Epidermal melanocyte (primary cell): ENCODE results near the gene HDHD5.

Source experiments
- DNase-seq: peaks from one replicate; pipeline ENCODE4 v3.0.0; 2011; ENCODE audit warnings: low spot score; ENCODE audit not compliant: insufficient read length

Gene HDHD5

DNA sequence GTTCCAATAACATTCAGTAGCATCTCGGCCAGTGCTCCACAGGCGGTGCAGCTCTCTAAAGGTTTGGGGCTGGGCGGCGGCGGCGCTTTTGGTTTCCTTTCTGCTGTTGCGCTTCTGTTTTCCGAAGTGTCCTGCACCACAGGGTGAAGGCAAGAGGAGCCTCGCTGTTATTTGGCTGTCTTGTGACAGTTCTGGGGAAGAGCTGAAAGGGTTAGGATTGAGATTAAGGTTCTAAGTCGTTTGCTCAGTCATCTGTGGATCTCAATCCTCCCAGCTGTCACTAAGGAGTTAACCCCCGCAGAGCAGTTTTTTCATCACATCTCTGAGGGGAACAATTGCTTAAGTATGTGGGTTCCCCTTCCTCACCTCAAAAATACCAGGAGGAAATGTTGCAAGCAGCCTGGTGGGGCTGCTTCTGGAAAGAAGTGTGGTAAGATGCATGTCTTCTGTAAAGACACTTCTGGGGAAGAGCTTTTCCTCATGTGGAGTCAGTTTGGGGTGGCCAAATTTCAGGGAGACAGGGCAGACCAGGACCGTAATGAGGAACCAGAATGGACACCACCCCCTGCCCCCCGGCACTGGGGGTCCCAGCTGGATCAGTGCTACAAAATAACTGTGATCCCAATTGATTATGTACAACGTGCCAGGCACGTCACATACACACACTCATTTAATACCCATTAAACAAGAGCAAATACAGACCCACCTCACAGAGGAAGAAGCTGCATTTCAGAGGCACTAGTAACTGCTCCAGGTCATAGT lies 52.1 kb downstream of the HDHD5 start:
- DNase-seq, result peak; percentile 9

DNA sequence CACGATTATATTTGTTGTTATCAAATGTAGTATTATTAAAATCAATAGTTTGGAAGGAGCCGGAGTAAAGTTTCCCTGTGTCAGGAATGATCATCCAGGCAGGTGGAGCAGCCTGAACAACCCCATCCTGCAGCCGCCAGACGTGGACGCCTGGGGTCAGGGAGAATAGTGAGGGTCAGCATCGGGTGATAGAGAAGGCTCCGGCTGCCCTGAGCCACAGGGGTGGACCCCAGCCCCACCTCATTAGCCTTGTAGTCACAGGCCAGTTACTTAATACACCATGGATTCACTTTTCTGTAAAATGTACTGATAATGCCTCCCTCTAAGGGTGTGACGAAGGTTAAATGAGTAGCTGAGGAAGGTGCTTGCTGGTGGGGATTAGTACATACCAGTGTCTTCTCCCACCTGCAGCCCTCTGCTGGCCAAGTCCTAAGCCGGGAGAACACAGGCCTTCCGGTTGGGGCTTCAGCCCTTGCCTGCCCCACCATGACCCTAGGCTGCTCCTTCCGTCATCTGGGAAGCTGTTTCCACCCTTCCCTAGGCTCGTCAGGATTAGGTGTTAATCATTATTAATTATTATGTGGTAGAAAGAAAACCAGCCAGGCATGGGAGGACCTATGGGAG lies 52.8 kb downstream of the HDHD5 start:
- peak; percentile 7 for DNase-seq

DNA sequence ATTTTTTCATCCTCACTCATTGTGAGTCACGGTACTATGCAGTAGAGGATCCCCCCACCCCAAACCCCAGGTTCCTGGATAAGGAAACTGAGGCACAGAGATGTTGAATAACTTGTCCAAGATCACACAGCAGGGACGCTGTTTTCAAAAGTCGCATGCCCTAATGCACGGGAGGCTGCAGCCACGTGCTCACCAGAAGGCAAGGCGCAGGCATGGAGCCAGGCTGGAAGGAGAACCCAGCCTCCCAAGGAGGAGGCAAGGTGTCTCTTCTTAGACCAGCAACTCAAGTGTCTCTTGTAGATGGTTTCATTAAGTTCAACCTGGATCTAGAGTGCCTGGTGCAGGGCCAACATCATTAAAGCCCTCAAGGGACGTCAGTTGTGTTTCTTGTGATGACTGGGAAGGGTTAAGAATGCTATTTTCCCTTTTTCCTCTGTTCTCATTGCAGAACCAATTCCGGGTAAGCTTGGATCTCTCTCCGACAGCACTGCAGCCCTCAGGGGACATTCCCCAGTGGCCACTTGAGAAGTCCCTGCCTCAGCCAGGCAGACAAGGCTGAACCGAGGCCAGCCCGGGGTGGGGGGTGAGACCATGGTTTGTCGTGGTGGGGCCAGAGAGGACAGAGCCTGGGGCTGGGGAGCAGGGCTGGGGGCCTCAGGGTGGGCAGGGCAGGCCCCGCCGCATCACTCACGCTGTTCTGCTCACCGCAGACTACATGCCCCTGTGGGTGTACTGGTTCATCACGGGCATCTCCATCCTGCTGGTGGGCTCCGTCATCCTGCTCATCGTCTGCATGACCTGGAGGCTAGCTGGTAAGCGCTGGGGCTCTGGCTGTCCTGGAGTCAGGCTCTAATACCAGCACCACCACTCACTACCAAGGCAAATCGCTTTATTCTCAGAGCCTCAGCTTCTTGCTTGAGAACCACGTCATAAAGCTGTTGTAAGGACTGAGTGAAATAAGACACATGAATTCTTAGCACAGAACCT lies 53.6 kb downstream of the HDHD5 start:
- peak; percentile 7 for DNase-seq

DNA sequence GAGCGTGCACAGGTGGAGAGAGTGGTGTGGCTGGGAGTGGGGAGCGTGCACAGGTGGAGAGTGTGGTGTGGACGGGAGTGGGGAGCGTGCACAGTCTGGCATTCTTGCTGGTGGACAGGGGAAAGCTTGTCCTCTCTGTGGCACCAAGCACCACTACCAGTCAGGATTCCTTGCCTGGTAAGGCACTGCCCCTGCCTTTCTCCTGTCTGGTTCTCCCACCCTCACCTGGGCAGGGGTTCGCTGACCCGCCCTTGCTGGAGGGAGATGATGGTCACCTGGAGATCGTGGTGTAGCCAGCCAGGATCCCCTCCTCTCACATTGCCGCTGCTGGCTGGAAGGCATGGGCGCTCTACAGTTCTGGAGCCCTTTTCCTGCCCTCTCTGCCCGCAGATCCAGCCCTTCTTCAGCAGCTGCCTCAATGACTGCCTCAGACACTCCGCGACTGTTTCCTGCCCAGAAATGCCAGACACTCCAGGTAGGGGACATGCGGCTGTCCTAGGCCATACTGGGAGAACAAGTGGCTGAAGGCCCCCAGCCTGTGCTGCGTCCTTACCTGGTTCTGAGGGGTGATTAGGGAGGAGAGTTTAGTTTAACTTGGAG lies 54.6 kb downstream of the HDHD5 start:
- peak; percentile 8 for DNase-seq

DNA sequence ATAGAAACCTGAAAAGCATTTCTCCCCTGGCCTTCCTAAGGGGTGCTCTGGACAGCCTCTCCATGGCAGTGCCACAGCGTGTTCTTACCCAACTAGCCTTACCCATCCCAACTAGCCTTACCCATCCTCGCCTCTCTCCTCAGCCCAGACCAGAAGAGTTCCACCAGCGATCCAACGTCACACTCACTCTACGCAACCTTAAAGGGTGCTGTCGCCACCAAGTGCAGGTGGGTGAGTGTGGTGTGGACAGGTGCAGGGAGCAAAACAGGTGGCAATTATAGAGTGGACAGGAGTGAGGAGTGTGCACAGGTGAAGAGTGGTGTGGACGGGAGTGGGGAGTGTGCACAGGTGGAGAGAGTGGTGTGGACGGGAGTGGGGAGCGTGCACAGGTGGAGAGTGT lies 55.7 kb downstream of the HDHD5 start:
- peak; percentile 10 for DNase-seq

DNA sequence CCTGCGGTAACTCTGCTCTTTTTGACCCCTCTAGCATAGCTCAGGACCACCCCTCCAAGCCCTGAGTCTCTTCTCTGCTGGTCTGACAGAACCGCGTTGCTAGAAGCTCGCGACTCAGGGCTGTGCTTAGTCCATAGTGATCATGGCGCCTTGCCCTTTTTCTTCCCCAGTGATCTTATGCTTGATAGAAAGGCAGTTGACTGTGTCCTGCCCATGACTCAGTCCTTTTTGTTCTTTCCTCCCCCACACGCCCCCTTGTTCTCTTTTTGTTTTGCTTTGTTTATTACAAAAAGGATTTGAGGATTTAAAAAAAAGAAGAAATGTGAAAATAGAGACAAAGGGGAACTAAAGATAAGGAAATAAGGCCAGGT lies 56.8 kb downstream of the HDHD5 start:
- DNase-seq, result peak; percentile 5

DNA sequence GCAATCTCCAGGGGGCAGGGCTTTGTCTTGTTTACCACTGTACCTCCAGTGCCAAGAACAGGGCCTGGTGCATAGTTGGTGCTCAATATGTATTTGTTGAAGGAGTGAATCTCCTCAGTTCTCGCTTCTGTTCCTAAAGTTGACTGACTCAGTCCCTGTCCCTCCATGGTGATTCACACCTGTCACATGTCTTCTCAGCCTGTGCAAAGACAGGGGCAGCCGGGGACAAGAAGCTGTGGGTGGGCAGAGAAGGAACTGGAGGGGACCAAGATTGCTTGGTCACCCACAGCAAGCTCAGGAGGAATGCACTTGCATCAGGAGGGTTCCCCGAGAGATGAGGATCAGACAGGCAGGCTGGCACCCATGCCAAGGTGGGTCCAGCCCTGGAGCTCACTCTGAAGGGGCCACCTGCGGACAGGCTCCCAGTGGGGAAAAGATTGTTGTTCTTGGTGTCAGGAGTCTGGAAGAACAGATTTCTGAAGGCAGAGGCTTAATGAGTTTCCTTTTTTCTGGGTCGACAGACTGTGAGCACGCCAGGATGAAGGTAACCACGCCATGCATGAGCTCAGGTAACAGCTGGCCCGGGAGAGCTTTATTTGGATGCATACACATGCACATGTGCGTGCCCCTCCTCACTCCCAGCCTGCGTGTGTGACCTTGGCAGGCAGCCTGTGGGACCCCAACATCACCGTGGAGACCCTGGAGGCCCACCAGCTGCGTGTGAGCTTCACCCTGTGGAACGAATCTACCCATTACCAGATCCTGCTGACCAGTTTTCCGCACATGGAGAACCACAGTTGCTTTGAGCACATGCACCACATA lies 57.4 kb downstream of the HDHD5 start:
- DNase-seq, result peak; percentile 5

DNA sequence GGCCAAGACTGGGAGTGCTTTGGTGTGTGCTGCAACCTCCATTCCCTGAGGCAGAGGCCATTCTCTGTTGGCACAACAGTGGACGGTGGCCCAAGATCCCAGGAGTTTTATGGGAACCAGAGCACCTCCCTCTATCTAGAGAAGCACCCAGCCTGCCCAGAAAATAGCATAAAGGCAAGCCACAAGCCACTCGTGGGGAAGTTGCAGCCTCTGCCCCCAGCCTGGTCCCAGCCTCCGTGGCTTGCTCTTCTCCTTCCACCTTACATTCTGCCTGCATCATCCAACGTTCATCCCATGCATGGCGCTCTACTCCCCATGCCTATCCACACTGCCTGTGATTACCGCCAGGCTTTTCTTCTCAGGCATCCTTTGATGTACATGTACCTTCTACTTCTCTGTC lies 58.5 kb downstream of the HDHD5 start:
- DNase-seq, result no peak

DNA sequence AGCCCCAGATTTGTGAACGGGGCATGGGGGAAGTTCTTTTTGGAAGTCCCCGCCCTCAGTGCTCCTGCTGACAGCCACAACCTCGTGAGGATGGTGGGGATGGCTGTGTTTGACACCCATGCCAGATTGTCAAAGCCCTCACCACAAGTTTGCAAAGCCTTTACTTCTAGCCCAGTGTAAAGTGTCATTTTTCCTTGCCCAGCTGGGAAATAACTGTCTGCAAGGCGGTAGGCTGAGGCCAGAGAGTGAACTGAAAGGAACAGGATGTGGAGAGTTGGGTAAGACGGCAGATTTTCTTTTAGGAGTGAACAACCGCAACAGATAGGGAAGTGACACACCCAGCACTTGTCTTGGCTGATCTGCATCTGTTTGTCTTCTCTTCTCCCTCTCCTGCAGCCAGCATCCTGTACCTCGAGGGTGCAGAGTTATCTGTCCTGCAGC lies 60.7 kb downstream of the HDHD5 start:
- DNase-seq, result no peak

DNA sequence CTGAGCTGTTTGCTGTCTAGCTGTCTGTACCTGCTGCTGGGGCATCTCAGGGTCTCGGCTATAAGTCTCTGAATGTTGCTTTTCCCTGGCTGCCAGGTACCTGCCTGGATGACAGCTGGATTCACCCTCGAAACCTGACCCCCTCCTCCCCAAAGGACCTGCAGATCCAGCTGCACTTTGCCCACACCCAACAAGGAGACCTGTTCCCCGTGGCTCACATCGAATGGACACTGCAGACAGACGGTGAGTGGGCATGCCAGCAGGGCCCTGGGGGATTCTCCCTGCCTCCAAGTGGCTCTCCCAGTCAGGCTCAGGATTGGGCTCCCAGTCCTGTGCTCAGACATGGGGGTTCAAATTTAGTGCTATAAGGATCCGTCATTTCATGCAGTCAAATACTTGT lies 61.4 kb downstream of the HDHD5 start:
- peak; percentile 15 for DNase-seq

DNA sequence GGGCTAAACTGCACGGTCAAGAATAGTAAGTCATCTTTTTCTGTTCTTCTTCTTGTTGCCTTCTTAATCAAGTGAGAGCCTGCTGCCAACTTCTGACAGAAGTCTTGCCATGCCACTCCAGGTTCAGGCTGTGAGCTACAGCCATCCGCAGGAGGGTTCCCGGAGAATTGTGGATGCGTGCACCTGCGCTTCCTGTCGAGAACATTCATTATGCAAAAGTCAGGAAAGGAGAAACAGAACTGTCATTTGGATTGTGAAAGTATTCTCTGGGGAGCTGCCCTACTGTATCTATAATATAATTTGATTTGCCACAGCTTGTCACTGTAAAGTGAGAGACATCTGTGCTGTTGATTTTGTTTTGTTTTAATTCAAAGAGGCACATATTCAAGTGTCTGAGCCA lies 62.0 kb downstream of the HDHD5 start:
- DNase-seq, result no peak

DNA sequence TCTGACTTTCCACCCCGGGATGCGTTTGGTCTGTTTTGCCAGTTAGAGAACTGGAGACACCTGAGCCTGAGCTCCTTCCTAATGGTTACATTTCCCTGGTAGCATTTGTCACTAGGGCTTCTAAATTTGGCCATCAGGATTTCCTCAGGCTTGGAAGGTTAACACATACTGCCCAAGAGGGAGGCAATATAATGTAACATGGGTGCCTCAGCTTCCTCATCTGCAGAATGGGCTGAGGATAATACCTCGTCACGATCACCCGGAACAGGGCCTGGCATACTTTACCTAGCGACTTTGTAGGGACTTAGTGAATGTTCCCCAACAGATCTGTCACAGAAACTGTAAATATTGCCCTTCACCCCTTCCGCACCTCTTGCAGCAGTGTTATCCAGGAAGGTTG lies 63.0 kb downstream of the HDHD5 start:
- DNase-seq, result no peak

DNA sequence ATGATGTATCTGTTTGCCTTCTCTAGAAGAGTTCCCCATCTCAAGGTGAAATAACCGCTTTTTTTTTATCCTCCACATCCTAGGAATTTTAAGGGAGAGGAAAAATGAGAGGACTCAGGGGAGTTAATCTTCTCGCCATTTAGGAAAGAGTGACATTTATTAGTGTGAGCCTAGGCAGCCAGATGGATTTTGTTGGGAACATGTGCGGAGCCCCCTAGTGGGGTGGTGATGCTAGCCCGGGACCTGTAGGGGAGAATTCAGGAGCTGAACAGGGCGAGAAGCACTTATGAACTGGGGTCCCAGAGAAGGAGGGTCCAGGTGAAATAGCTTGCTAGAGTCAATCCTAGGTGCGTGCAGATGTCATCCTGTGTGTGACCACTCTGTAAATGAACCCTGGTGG lies 63.5 kb downstream of the HDHD5 start:
- DNase-seq, result peak; percentile 13

DNA sequence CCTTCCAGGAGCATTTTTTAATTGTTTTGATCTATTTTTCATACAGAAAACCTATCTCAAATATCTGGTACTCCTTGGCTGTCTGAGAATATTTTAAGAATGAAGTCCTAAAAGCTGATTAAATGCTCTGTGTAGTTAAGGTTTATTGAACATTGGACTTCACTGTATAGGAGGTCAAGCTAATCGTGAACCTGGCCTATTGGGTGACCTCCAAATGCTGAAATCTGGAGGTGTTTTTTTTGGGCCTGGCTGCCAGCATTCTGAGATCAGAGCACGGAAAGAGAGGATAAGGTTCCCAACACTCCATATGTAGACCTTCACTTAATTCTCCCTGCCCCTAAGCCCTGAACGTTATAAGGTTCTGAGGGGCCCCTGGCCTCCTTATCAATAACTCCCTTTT lies 66.0 kb downstream of the HDHD5 start:
- no peak for DNase-seq

DNA sequence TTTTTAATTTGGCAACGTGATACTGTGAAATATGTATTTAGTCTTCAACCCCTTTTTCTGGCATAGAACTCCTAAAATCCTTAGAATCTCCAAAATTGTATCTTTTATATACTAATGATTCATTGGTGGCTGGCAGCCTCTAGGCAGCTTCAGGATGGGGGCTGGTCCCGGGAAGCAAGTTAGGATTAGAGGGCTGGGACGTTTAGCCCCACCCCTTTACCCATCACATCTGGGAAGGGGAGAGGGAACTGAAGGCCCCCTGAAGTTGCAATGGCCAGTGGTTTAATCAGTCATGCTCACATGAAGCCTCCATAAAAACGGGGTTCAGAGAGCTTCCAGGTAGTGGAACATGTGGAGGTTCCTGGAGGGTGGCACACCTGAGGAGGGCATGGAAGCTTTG lies 67.2 kb downstream of the HDHD5 start:
- no peak for DNase-seq

DNA sequence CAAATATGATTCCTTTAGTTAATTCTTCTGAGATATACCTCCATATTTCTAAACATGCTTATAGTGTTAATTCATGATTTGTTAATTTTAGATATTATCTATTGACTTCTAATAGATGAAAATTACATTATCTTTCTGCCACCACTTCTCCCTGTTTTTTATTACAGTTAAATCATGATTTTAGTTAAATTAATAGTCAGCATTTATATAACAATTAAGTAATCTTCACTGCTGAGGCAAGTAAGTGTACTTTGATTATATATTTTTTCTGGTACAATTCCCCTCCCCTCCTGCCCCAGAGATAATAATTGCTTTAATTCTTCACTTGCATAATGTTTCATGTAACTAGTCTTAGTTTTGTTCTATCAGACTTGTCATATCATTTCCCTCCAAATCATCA lies 68.5 kb downstream of the HDHD5 start:
- no peak for DNase-seq
